Mucosa of rectum (tissue), 2 donors: ENCODE results near the gene FER.

Experiments used
- H3K27ac ChIP-seq, 2 donors: one replicate each; pipeline ENCODE4 v1.7.0; 2013; ENCODE audit warnings: inconsistent platforms in 2 of 2, low read depth in 2 of 2, low read length in 2 of 2
- H3K27me3 ChIP-seq, 2 donors: one replicate each; pipeline ENCODE4 v1.7.0; 2013; ENCODE audit warnings: low read length in 2 of 2; ENCODE audit not compliant: control insufficient read depth in 2 of 2, insufficient read depth in 2 of 2
- H3K36me3 ChIP-seq, 2 donors: one replicate each; pipeline ENCODE4 v1.7.0; 2013; ENCODE audit warnings: low read length in 2 of 2; ENCODE audit not compliant: control insufficient read depth in 2 of 2, insufficient read depth in 2 of 2
- H3K4me1 ChIP-seq, 2 donors: one replicate each; pipeline ENCODE4 v1.7.0; 2013; ENCODE audit warnings: low read length in 2 of 2, mild to moderate bottlenecking in 1 of 2; ENCODE audit not compliant: control insufficient read depth in 2 of 2, insufficient read depth in 2 of 2
- H3K4me3 ChIP-seq, 2 donors: one replicate each; pipeline ENCODE4 v1.7.0; 2013; ENCODE audit warnings: low read length in 2 of 2
- H3K9ac ChIP-seq, 2 donors: one replicate each; pipeline ENCODE4 v1.7.0; 2013; ENCODE audit warnings: low read length in 2 of 2, low read depth in 1 of 2, mild to moderate bottlenecking in 1 of 2
- H3K9me3 ChIP-seq, 2 donors: one replicate each; pipeline ENCODE4 v1.7.0; 2013; ENCODE audit warnings: low read length in 2 of 2; ENCODE audit not compliant: control insufficient read depth in 2 of 2
- donor health status: healthy.
- donor health status: Normal muscosa, but diverticular disease.

FER gene

GRCh38 chr5:108743846-108744245 lies 3.9 kb upstream of the FER start:
- H3K9ac ChIP-seq = no peak overlapping the region
- no peaks in the 10 kb centered on the region for H3K27me3 ChIP-seq
- H3K4me1 ChIP-seq = no peaks in the 10 kb centered on the region
- no peak overlapping the region for H3K4me3 ChIP-seq
- H3K36me3 ChIP-seq = no peaks in the 10 kb centered on the region
- H3K27ac ChIP-seq = no peak overlapping the region
- no peaks in the 10 kb centered on the region for H3K9me3 ChIP-seq

- Histone ChIP-seq H3K36me3 (no peaks in the 10 kb centered on the region), H3K4me3 (peak overlapping the region; percentile 93 to 98), H3K9me3 (no peaks in the 10 kb centered on the region), H3K4me1 (peaks cover 5 to 7% of the 10 kb centered on the region in 2 donors), H3K27me3 (no peaks in the 10 kb centered on the region), H3K9ac (peak overlapping the region; percentile 88 to 99), H3K27ac (peak overlapping the region; percentile 97 to 98)
Measured at GRCh38 chr5:108747111-108747773, 455 bp upstream of the FER start.

GRCh38 chr5:108748401-108749127 lies 867 bp downstream of the FER start:
- Histone ChIP-seq H3K27ac (peak overlapping the region; percentile 97 to 98), H3K27me3 (no peaks in the 10 kb centered on the region), H3K4me3 (peak overlapping the region; percentile 93 to 98), H3K36me3 (no peaks in the 10 kb centered on the region), H3K4me1 (peaks cover 5 to 7% of the 10 kb centered on the region in 2 donors), H3K9ac (peak overlapping the region; percentile 88 to 99), H3K9me3 (no peaks in the 10 kb centered on the region)

DNA sequence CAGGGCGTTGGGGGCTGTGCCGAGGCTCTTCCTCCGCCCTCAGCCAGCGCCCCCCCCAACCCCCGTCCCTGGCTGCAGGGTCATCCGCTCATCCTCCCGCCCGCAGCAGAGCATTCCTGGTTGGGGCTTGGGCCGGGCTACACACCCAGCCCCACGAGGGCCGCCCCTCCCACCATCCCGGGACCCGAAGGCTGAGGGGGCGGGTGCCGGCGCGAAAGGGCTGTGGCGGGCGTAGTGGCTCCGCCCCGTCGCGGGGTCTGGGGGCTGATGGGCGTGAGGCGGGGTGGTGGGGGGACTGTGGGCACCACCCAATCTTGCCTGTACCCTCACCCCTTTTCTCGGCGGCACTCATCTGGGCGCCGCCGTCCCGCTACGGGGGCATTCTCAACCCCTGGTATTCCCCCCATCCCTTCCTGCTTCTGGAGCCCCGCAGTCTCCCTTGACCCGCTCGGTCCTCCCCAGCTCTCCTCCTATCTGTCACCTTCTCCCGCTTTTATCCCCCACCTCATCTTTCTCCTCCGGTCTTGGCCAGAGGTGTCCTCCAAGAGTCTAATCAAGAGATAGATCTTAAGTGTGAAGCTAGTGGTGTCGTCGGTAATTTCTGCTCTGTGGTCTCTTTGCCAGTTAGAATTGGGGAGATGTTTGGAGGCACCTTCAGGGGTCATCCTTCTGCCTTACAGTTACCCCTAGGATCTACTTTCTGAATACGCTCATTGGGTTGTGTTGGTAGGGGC lies 1.6 kb downstream of the FER start:
- no peaks in the 10 kb centered on the region for H3K36me3 ChIP-seq
- H3K4me3 ChIP-seq = peak overlapping the region; percentile 93 to 98
- no peaks in the 10 kb centered on the region for H3K9me3 ChIP-seq
- H3K9ac ChIP-seq = peak overlapping the region; percentile 88 to 99
- peaks cover 5 to 7% of the 10 kb centered on the region in 2 donors for H3K4me1 ChIP-seq
- peak overlapping the region; percentile 61 to 97 for H3K27ac ChIP-seq
- no peaks in the 10 kb centered on the region for H3K27me3 ChIP-seq

GRCh38 chr5:108753331-108753730 lies 5.6 kb downstream of the FER start:
- Histone ChIP-seq H3K27ac (no peak overlapping the region), H3K4me1 (peaks cover 5 to 7% of the 10 kb centered on the region in 2 donors), H3K4me3 (no peak overlapping the region), H3K27me3 (no peaks in the 10 kb centered on the region), H3K36me3 (no peaks in the 10 kb centered on the region), H3K9ac (no peak overlapping the region), H3K9me3 (no peaks in the 10 kb centered on the region)

GRCh38 chr5:108753877-108754276 lies 6.2 kb downstream of the FER start:
- H3K27me3 ChIP-seq = no peaks in the 10 kb centered on the region
- no peak overlapping the region for H3K9ac ChIP-seq
- H3K9me3 ChIP-seq = no peaks in the 10 kb centered on the region
- H3K4me3 ChIP-seq = no peak overlapping the region
- H3K27ac ChIP-seq = no peak overlapping the region
- peaks cover 5 to 7% of the 10 kb centered on the region in 2 donors for H3K4me1 ChIP-seq
- no peaks in the 10 kb centered on the region for H3K36me3 ChIP-seq

GRCh38 chr5:108760512-108760911 lies 12.8 kb downstream of the FER start:
- no peak overlapping the region for H3K27ac ChIP-seq
- no peaks in the 10 kb centered on the region for H3K4me1 ChIP-seq
- H3K9ac ChIP-seq = no peak overlapping the region
- no peaks in the 10 kb centered on the region for H3K27me3 ChIP-seq
- no peak overlapping the region for H3K4me3 ChIP-seq
- H3K36me3 ChIP-seq = no peaks in the 10 kb centered on the region
- no peaks in the 10 kb centered on the region for H3K9me3 ChIP-seq

GRCh38 chr5:108762660-108763059 lies 15.0 kb downstream of the FER start:
- no peak overlapping the region for H3K27ac ChIP-seq
- no peaks in the 10 kb centered on the region for H3K9me3 ChIP-seq
- H3K4me3 ChIP-seq = no peak overlapping the region
- H3K4me1 ChIP-seq = no peaks in the 10 kb centered on the region
- no peak overlapping the region for H3K9ac ChIP-seq
- no peaks in the 10 kb centered on the region for H3K27me3 ChIP-seq
- no peaks in the 10 kb centered on the region for H3K36me3 ChIP-seq

DNA sequence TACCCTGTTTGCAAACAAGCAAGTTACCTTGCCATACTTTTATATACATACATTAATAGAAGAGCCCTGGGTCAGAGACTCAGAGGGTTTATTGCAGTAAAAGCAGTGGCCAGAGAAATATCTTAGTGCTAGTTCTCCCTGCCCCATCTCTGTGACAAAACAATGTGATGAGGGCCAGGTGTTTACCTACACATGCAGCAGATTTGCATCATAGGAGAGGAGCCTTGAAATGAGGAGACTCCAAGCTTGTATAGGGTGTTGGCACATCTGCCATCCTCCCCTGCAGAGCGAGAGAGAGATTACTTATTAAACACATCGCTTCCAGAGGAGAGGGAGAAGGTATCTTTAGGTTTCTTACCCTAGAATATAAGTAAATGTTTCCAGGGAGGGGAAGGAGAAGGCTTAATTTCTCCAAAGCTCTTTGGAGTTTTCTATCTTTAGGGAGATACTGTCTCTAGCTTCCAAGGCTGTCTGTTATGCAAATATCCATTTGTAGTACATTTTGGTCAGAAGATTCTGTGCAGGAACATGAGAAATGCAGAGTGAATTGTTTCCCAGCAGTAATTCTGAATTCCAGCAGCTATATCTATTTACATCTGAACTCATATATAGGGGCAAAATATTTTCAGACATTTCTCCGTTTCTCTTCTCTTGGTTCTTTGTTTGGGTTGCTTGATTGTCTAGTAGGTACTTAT lies 15.7 kb downstream of the FER start:
- no peaks in the 10 kb centered on the region for H3K36me3 ChIP-seq
- H3K27me3 ChIP-seq = no peaks in the 10 kb centered on the region
- no peaks in the 10 kb centered on the region for H3K4me1 ChIP-seq
- no peaks in the 10 kb centered on the region for H3K9me3 ChIP-seq
- no peak overlapping the region for H3K27ac ChIP-seq
- no peak overlapping the region for H3K4me3 ChIP-seq
- H3K9ac ChIP-seq = no peak overlapping the region
